Uterus (tissue), 4 donors: Measurements from ENCODE around the gene PCDH8. TPM values are rescaled to one million over a fixed set of nuclear protein-coding genes. Genes with fewer than 3 reads are reported as not detected.

ENCODE experiments used
- DNase-seq, 2 donors: peaks; one replicate each; pipeline ENCODE4 v3.0.0-alpha.2; 2019 to 2020
- H3K27ac ChIP-seq, 2 donors: fragments of 200-600 bp; sonication (generic); 1 replicate in 1 of 2; 2 replicates in 1 of 2; pipeline ENCODE4 v1.5.1; 2016 to 2018
- H3K27me3 ChIP-seq, 2 donors: fragments of 200-600 bp; sonication (generic); one replicate each; pipeline ENCODE4 v1.5.1; 2018 to 2019; ENCODE audit warnings: control low read depth in 1 of 2
- H3K36me3 ChIP-seq, 2 donors: fragments of 200-600 bp; sonication (generic); one replicate each; pipeline ENCODE4 v1.5.1; 2019; ENCODE audit warnings: control low read depth in 1 of 2
- H3K4me1 ChIP-seq, 2 donors: fragments of 200-600 bp; sonication (generic); one replicate each; pipeline ENCODE4 v1.5.1; 2018 to 2019; ENCODE audit warnings: control low read depth in 1 of 2
- H3K4me3 ChIP-seq, 2 donors: fragments of 200-600 bp; sonication (generic); 1 replicate in 1 of 2; 2 replicates in 1 of 2; pipeline ENCODE4 v1.5.1; 2018 to 2019; ENCODE audit warnings: mild to moderate bottlenecking in 1 of 2
- H3K9me3 ChIP-seq, 2 donors: fragments of 200-600 bp; sonication (generic); one replicate each; pipeline ENCODE4 v1.5.1; 2019; ENCODE audit warnings: control low read depth in 1 of 2
- POLR2A ChIP-seq, 2 donors: fragments of 450-650 bp; IDR thresholded peaks; one replicate each; pipeline ENCODE4 v1.6.1; 2016; ENCODE audit warnings: antibody characterized with exemption in 2 of 2, mild to moderate bottlenecking in 1 of 2, moderate library complexity in 1 of 2
- intact Hi-C: fragments of 100-400 bp; cut with DNase I; formaldehyde crosslinking; loops from one replicate; pipeline ENCODE4 v1.15.1; 2023; ENCODE audit warnings: low total_unique reads
- total RNA-seq, 4 donors: library from RNA; depleted of rRNA in 3 of 4; stranded (reverse); fragments of >200 nt in 3 of 4; gene quantifications; one replicate each; pipeline versions ENCODE4 v1.1.0 to v1.2.4, GENCODE V29; 2014 to 2023
- TF ChIP-seq, protein P1 (sequence below), 4 experiments: fragments of 200-600 bp in 2 of 4; fragments of 450-650 bp in 2 of 4; sonication (generic) in 2 of 4; IDR thresholded peaks; one replicate each; pipeline ENCODE4 v1.5.1; 2016 to 2019; ENCODE audit warnings: antibody characterized with exemption in 4 of 4, mild to moderate bottlenecking in 2 of 4, moderate library complexity in 1 of 4
- donor health status: DM: yes; HTN: yes; CAD: no.

PCDH8 gene, protein sequence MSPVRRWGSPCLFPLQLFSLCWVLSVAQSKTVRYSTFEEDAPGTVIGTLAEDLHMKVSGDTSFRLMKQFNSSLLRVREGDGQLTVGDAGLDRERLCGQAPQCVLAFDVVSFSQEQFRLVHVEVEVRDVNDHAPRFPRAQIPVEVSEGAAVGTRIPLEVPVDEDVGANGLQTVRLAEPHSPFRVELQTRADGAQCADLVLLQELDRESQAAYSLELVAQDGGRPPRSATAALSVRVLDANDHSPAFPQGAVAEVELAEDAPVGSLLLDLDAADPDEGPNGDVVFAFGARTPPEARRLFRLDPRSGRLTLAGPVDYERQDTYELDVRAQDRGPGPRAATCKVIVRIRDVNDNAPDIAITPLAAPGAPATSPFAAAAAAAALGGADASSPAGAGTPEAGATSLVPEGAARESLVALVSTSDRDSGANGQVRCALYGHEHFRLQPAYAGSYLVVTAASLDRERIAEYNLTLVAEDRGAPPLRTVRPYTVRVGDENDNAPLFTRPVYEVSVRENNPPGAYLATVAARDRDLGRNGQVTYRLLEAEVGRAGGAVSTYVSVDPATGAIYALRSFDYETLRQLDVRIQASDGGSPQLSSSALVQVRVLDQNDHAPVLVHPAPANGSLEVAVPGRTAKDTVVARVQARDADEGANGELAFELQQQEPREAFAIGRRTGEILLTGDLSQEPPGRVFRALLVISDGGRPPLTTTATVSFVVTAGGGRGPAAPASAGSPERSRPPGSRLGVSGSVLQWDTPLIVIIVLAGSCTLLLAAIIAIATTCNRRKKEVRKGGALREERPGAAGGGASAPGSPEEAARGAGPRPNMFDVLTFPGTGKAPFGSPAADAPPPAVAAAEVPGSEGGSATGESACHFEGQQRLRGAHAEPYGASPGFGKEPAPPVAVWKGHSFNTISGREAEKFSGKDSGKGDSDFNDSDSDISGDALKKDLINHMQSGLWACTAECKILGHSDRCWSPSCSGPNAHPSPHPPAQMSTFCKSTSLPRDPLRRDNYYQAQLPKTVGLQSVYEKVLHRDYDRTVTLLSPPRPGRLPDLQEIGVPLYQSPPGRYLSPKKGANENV
- total RNA-seq = under 1 TPM in 1 of 4 donors, not detected in 3; 0.62 TPM

DNA sequence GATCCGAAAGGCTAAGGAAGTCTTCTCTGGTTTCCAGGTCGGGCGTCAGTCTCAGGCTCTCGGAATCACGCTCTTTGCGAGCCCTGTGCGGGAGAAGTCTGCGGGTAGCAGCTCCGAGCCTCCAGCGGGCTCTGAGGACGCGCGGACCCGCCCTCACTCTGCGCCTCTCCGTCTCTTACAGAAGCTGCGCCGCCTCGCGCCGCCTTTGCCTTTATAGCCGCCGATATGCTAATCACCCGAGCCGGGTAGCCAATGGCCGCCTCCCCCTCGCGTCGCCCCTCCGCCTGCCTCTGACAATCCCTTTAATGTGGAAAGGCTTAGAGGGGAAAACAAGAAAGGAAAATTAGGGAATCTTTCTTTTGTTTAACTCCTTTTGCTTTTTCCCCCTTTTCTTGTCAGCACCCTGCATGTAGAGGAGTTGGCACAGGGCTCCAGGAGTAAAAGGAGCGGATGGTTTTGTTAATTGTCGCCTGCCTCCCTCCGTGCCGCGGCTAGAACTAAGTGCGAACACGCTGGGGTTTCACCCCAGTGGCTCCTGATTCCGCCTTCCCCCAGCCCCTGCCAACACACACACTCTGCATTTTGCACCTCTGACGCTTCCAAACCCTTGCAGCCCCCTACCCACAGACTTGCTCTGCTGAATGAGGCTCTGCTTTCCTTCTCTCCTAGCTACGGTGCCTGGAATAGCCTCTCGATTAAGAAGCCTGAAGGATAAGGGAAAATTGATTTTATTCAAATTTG, at the start of gene PCDH8:
TSS of gene PCDH8 (minus strand) at position 186 of the 741 bp plus-strand sequence. CDS start 204 bp downstream, outside the sequence.
- Histone ChIP-seq H3K27me3 (peaks cover 25 to 44% of the 10 kb centered on the region in 2 donors), H3K4me3 (no peak within 1 kb of the TSS), H3K4me1 (peaks cover 0 to 6% of the 10 kb centered on the region in 2 donors), H3K27ac (no peak within 1 kb of the TSS), H3K36me3 (no peaks in the 10 kb centered on the region), H3K9me3 (no peaks in the 10 kb centered on the region)
- TF ChIP-seq, protein P1, sequence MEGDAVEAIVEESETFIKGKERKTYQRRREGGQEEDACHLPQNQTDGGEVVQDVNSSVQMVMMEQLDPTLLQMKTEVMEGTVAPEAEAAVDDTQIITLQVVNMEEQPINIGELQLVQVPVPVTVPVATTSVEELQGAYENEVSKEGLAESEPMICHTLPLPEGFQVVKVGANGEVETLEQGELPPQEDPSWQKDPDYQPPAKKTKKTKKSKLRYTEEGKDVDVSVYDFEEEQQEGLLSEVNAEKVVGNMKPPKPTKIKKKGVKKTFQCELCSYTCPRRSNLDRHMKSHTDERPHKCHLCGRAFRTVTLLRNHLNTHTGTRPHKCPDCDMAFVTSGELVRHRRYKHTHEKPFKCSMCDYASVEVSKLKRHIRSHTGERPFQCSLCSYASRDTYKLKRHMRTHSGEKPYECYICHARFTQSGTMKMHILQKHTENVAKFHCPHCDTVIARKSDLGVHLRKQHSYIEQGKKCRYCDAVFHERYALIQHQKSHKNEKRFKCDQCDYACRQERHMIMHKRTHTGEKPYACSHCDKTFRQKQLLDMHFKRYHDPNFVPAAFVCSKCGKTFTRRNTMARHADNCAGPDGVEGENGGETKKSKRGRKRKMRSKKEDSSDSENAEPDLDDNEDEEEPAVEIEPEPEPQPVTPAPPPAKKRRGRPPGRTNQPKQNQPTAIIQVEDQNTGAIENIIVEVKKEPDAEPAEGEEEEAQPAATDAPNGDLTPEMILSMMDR (IDR thresholded peaks at IDR 0.05) = no peak
- TF ChIP-seq POLR2A (IDR thresholded peaks at IDR 0.05) = no peak
- DNase-seq = no peak
- intact Hi-C loops = no loop called here

DNA sequence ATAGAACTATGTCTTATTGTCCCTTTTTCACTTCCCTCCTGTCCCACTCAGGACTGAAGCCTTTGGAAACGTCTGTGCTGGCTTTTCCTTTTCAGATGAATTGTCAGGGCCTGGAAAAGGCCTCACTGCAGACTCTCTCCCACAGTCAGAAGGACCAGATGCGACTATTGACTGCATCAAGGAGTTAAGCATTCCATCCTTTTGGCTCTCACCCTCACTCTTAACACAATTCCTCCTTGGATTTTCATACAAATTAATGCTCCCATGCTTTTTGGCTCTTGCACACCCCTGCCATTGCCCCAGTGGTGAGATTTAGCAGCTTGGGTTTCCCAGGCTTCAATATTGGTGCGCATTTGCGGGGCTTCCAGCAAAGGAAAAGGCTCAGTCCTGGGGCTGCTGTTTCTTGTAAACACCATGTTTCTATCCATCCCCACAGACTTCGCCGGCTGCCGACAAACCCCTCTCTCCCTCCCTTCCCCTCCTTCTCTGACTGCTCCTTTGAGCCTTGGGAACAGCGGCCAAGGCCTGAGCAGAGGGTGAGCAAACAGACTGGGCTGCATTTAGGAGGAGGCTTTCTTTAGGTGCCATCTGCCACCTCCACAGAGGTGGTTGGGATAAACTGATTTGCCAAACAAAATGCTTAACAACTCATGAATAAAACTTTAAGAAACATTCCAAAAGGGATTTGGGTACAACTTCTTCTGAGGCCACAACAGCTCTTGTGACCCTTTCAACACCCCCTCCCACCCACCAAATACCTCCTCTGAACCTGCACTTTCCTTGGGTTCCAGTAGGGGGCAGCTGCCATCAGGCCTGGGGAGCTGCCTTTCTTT, 48.6 kb upstream of the PCDH8 start:
- intact Hi-C loops = no loop called here
- H3K27me3 ChIP-seq = no peaks in the 10 kb centered on the region
- no peak for DNase-seq
- no peaks in the 10 kb centered on the region for H3K9me3 ChIP-seq
- H3K27ac ChIP-seq = no peak overlapping the region
- no peak overlapping the region for H3K4me3 ChIP-seq
- TF ChIP-seq, protein P1 (IDR thresholded peaks at IDR 0.05) = no peak
- TF ChIP-seq POLR2A (IDR thresholded peaks at IDR 0.05) = no peak
- H3K4me1 ChIP-seq = no peaks in the 10 kb centered on the region
- H3K36me3 ChIP-seq = no peaks in the 10 kb centered on the region

DNA sequence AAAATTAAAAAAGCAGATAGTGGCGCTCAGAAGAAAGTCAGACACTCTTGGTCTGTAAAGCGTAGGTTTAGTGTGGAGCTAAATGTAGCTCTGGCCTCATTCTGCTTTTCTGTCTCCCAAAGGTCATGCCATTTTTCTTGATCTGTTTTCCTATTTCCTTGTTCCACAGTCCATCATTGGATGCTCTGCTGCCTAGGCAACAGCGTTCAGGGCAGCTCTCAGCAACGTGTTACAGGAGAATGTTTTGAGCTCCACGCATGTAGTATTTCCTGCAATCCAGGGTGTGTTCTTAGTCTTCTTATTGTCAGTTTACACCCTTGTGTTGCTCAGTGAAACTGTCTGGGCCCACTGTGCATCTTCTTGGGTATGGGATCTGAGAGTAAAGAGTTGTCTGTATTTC, 46.0 kb upstream of the PCDH8 start:
- Histone ChIP-seq H3K9me3 (no peaks in the 10 kb centered on the region), H3K27ac (no peak overlapping the region), H3K4me3 (no peak overlapping the region), H3K36me3 (no peaks in the 10 kb centered on the region), H3K27me3 (no peaks in the 10 kb centered on the region), H3K4me1 (no peaks in the 10 kb centered on the region)
- no peak for DNase-seq
- intact Hi-C loops = no loop called here
- TF ChIP-seq, protein P1 (IDR thresholded peaks at IDR 0.05) = no peak
- no peak for TF ChIP-seq POLR2A (IDR thresholded peaks at IDR 0.05)

DNA sequence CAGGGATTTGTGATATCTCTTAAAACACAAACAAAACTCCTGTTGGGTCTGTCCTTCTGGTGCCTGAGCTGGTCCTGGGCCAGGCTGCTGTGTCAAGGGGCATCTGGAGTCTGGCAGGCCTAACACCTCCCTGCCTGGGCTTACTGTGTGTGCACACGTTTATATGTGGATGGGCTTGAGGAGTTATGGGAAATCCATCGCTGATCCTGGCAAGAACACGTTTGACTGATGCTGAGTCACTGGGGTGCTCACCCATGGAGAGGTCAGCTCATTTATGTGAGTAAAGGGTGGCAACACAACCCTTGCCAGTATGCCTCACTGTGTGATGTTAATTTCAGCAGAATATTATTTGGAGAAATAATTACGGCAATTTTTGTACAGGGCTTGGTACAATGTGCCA, 44.5 kb upstream of the PCDH8 start:
- Histone ChIP-seq H3K36me3 (no peaks in the 10 kb centered on the region), H3K9me3 (no peaks in the 10 kb centered on the region), H3K27me3 (no peaks in the 10 kb centered on the region), H3K4me3 (no peak overlapping the region), H3K27ac (no peak overlapping the region), H3K4me1 (no peaks in the 10 kb centered on the region)
- intact Hi-C loops = no loop called here
- DNase-seq = no peak
- TF ChIP-seq POLR2A (IDR thresholded peaks at IDR 0.05) = no peak
- TF ChIP-seq, protein P1 (IDR thresholded peaks at IDR 0.05) = no peak
